Small intestine (tissue), 7 donors: Measurements from ENCODE around the gene CYB561. TPM values are rescaled to one million over a fixed set of nuclear protein-coding genes. Genes with fewer than 3 reads are reported as not detected.
"Not testable (repeated sequence)": the region's sequence is repeated elsewhere in the genome, so short reads cannot be mapped to it uniquely, and the experiment has no call there.

Experiments
- DNase-seq, 2 donors: peaks; one replicate each; pipeline versions ENCODE4 v3.0.0 to v3.0.0-alpha.2; 2013
- FAIRE-seq: peaks from 2 replicates; lab custom pipeline; 2012; peaks lifted over from hg19 to GRCh38; lab: Jason Lieb, UNC
- H3K27ac ChIP-seq, 3 donors: one replicate each; pipeline ENCODE4 v1.5.1; 2013; ENCODE audit warnings: low read length in 2 of 3, mild to moderate bottlenecking in 2 of 3, control low read depth in 1 of 3, inconsistent platforms in 1 of 3, low read depth in 1 of 3, moderate library complexity in 1 of 3
- H3K27me3 ChIP-seq, 3 donors: one replicate each; pipeline ENCODE4 v1.6.1; 2013; ENCODE audit warnings: low read length in 3 of 3, inconsistent platforms in 1 of 3; ENCODE audit not compliant: control insufficient read depth in 3 of 3, insufficient read depth in 3 of 3
- H3K36me3 ChIP-seq, 3 donors: one replicate each; pipeline ENCODE4 v1.6.1; 2013; ENCODE audit warnings: low read length in 3 of 3, inconsistent platforms in 1 of 3, low read depth in 1 of 3, mild to moderate bottlenecking in 1 of 3, moderate library complexity in 1 of 3; ENCODE audit not compliant: control insufficient read depth in 3 of 3, insufficient read depth in 2 of 3
- H3K4me1 ChIP-seq, 3 donors: one replicate each; pipeline ENCODE4 v1.6.1; 2013; ENCODE audit warnings: low read length in 2 of 3, inconsistent platforms in 1 of 3, low read depth in 1 of 3, mild to moderate bottlenecking in 1 of 3, moderate library complexity in 1 of 3; ENCODE audit not compliant: control insufficient read depth in 3 of 3, insufficient read depth in 2 of 3
- H3K4me3 ChIP-seq, 3 donors: one replicate each; pipeline ENCODE4 v1.5.1; 2013; ENCODE audit warnings: low read length in 3 of 3, control low read depth in 1 of 3, inconsistent platforms in 1 of 3, low read depth in 1 of 3, mild to moderate bottlenecking in 1 of 3, moderate library complexity in 1 of 3
- H3K9me3 ChIP-seq, 2 donors: one replicate each; pipeline ENCODE4 v1.6.1; 2013; ENCODE audit warnings: low read depth in 1 of 2, low read length in 1 of 2; ENCODE audit not compliant: control insufficient read depth in 2 of 2, insufficient read depth in 1 of 2
- WGBS, 3 donors: extraction: QIAGEN DNeasy Blood & Tissue Kit; methylation state at CpG; one replicate each; pipeline ENCODE4 v1.1.7; 2013; 5-methylcytosine and 5-hydroxymethylcytosine counted together
- polyA plus RNA-seq, 4 donors: library from polyadenylated mRNA; stranded (reverse) in 3 of 4; unstranded in 1 of 4; fragments of 200-250 nt in 3 of 4; fragments of 120-200 nt in 1 of 4; gene quantifications; one replicate each; pipeline versions ENCODE4 v1.2.1 to v1.2.3, GENCODE V29; 2013
- donor health status: healthy with polysubstance abuse.
- donor health status: control.
- donor health status: control.
- donor health status: Bipolar disorder and iron deficiency.
- donor health status: healthy.

Gene CYB561
- polyA plus RNA-seq, 4 donors, result 18.4 to 60.2 (median 34.3) TPM

DNA sequence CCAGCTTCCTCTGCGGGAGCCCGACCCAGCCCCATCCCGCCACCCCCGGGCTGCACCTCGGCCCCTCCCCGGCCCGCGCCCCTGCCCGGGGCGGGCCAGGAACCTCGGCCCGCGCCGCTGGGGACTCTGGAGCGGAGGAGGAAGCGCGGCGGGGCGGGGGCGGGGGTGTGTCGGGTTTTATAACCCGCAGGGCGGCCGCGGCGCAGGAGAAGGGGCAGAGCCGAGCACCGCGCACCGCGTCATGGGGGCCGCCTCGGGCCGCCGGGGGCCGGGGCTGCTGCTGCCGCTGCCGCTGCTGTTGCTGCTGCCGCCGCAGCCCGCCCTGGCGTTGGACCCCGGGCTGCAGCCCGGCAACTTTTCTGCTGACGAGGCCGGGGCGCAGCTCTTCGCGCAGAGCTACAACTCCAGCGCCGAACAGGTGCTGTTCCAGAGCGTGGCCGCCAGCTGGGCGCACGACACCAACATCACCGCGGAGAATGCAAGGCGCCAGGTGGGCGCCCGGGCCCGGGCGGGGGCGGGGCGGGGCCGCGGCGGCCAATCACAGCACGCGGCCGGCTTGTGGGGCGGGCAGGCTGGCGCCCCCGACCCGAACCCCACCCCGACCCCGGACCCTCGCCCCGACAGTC, 30.9 kb upstream of the CYB561 start, which contains the start of gene ACE:
Gene ACE (plus strand): TSS at position 208 of the 626 bp plus-strand sequence. CDS start 34 bp downstream, at position 242.
- FAIRE-seq, result no peak
- Histone ChIP-seq H3K9me3 (no peaks in the 10 kb centered on the region), H3K27ac (peak within 1 kb of the TSS; percentile 80 to 93 (median 89)), H3K4me1 (peaks cover 0 to 57% (median 2%) of the 10 kb centered on the region in 3 donors), H3K4me3 (peak within 1 kb of the TSS in 2 of 3 donors; percentile 58 to 59), H3K27me3 (peaks cover 0 to 12% (median 0%) of the 10 kb centered on the region in 3 donors), H3K36me3 (peaks cover 0 to 40% (median 6%) of the 10 kb centered on the region in 3 donors)
- WGBS, 3 donors, result 1% methylated on average over 41 to 78 of the region's 78 CpGs
- DNase-seq, result peak; percentile 88 to 96

DNA sequence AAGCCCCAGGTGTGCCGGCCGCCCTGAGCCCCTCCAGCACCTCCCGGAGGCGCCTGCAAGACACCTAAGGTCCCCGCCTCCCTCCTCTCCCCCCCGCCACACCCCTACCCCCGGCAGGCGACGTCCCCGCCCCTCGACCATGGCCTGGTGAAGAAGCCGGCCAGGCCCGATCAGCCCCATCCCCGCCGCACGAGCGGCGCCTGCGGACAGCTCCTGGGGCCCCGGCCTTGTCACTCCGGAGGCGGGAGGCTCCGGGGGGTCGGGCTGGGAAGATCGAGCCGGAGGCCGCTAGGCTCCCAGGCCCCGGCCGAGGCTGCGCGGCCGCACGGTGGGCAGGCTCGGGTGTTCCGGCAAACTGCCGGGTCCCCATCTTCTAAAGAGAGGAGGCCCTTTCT, 30.4 kb upstream of the CYB561 start:
- H3K4me1 ChIP-seq, result peaks cover 0 to 57% (median 2%) of the 10 kb centered on the region in 3 donors
- 0 to 3% (median 2%) methylated on average over 9 to 36 of the region's 36 CpGs for WGBS, 3 donors
- no peak for FAIRE-seq
- H3K9me3 ChIP-seq, result no peaks in the 10 kb centered on the region
- H3K27me3 ChIP-seq, result peaks cover 0 to 12% (median 0%) of the 10 kb centered on the region in 3 donors
- peak overlapping the region in 2 of 3 donors; percentile 44 to 58 for H3K4me3 ChIP-seq
- DNase-seq, result no peak
- peak overlapping the region in 2 of 3 donors; percentile 87 to 91 for H3K27ac ChIP-seq
- H3K36me3 ChIP-seq, result peaks cover 0 to 35% (median 6%) of the 10 kb centered on the region in 3 donors

DNA sequence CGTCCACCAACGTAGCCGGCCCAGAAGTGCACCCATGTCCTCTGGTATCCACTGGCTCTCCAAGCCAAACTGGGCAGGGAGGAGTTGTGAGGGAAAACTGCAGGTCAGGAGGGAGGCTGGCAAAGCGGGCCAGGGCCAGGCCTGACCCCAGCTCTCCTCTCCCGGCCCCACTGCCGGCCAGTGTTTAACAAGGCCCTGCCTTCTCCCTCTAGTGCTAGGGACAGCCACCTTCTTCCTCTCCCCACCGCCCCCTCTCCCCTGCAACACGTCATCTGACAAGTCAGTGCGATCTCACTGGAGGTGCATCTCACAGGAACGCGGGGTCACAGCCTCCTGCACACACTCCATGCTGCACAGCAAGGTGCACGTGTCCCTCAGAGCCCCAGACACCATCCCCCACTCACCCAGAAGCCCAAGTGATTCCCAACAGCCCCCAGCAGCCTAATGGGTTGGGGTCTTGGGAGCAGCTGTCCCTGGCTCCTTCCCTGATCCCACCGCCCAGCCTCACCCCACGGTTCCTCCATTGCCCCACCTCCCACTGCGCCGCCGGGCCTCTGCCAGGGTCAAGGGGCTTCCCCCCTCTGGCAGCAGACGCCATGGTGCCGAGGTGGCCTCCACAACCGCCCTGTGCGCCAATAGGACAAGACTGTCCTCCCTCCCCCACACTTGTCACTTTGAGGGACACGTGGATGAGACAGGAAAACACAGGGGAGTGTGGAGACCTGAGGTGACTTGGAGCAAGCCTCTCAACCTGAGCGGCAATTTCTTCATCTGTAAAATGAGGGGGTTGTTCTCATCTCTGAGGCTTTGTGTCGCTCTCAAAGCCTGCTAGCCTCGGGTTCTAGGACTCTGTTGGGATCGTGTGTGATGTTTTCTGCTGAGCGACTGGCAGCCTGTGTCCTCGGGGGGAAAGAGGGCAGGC, 29.6 kb upstream of the CYB561 start:
- peaks cover 0 to 28% (median 3%) of the 10 kb centered on the region in 3 donors for H3K36me3 ChIP-seq
- peak in 1 of 2 donors; percentile 63 for DNase-seq
- WGBS, 3 donors, result 58 to 70% (median 65%) methylated on average over 27 to 28 of the region's 28 CpGs
- peak overlapping the region in 2 of 3 donors; percentile 87 to 91 for H3K27ac ChIP-seq
- FAIRE-seq, result no peak
- H3K4me3 ChIP-seq, result peak overlapping the region in 2 of 3 donors; percentile 44 to 58
- H3K4me1 ChIP-seq, result peaks cover 0 to 55% (median 2%) of the 10 kb centered on the region in 3 donors
- H3K9me3 ChIP-seq, result no peaks in the 10 kb centered on the region
- peaks cover 0 to 12% (median 0%) of the 10 kb centered on the region in 3 donors for H3K27me3 ChIP-seq

DNA sequence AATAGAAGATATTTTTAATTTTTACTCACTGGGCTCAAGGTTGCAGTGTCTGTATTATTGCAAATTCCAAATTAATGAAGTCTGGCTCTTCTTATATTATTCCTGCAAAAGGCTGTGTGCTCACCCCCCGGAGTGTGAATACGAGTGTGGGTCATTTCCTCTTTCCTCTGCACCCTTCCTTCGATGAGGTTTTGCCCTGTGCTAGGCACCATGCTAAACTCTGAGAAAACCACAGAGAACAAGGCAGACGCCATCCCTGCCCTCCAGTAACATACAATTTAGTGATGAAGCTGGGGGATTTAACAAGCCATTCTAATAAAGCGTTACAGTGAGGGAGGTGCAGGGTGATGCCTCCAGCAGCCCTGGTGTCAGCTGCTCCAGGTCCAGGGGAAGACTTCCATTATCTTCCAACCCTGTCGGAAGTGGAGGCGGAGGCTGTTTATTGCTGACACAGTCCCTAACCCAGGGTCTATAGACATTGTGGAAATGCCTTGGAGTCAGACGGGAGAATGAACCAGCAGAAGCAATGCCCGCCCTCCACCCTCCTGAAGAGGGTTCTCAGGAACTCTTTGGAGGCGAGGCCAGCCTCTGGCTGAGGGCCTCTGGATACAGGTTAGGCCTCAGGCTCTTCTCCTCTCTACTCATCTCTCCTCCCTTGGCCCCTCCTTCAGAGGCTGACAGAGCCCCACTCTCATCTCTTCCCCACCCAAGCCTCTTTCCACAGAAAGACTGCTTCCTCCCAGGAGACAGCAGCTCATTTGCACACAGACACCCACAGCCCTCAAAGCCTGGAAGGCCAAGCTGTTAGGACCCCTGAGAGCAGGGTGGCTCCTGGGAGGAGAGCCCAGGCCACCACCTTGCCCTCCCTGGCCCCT, 28.7 kb upstream of the CYB561 start:
- peak overlapping the region in 2 of 3 donors; percentile 27 to 91 for H3K27ac ChIP-seq
- peaks cover 0 to 18% (median 0%) of the 10 kb centered on the region in 3 donors for H3K36me3 ChIP-seq

DNA sequence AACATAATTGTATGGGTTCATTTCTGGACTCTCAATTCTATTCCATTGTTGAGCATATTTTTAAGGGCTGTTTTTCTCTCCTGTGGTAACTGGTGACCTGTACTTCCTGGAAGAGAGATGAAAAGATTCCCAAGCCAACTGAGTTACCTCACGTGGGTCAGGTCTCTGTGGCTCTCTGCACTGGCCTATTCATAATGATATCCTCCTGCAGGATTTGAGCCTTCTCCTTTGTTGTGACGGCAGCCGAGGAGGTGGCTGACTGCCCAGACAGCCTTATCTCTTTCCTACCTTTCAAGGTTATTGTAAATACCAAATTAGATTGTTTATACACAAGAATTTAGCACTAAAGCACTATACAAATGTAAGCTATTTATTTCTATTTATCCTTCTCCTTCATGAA, 28.1 kb upstream of the CYB561 start:
- H3K4me3 ChIP-seq, result no peak overlapping the region
- H3K9me3 ChIP-seq, result no peaks in the 10 kb centered on the region
- H3K27ac ChIP-seq, result peak overlapping the region in 1 of 3 donors; percentile 62
- H3K27me3 ChIP-seq, result peaks cover 0 to 12% (median 0%) of the 10 kb centered on the region in 3 donors
- no peak for FAIRE-seq
- peaks cover 0 to 12% (median 0%) of the 10 kb centered on the region in 3 donors for H3K36me3 ChIP-seq
- H3K4me1 ChIP-seq, result peaks cover 0 to 42% (median 2%) of the 10 kb centered on the region in 3 donors
- DNase-seq, result peak; percentile 56 to 73
- WGBS, 3 donors, result 8 to 34% (median 26%) methylated on average over 3 of the region's 3 CpGs

More for the DNA sequence above, 28.7 kb upstream of the CYB561 start:
- 60 to 65% (median 63%) methylated on average over 10 of the region's 10 CpGs for WGBS, 3 donors
- no peaks in the 10 kb centered on the region for H3K9me3 ChIP-seq
- peaks cover 0 to 48% (median 2%) of the 10 kb centered on the region in 3 donors for H3K4me1 ChIP-seq
- peaks cover 0 to 12% (median 0%) of the 10 kb centered on the region in 3 donors for H3K27me3 ChIP-seq
- peak in 1 of 2 donors; percentile 21 for DNase-seq
- no peak for FAIRE-seq
- H3K4me3 ChIP-seq, result no peak overlapping the region

DNA sequence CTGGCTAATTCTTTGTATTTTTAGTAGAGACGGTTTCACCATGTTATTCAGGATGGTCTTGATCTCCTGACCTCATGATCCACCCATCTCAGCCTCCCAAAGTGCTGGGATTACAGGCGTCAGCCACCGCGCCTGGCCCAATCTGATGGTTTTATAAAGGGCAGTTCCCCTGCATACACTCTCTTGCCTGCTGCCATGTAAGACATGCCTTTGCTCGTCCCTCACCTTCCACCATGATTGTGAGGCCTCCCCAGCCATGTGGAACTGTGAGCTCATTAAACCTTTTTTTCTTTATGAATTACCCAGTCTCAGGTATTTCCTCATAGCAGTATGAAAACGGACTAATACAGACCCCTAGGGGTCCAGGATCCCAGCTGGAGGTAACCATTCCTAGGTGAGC, 22.0 kb upstream of the CYB561 start:
- WGBS, 3 donors, result 89 to 92% (median 89%) methylated on average over 6 of the region's 6 CpGs
- H3K4me1 ChIP-seq, DNase-seq, H3K4me3 ChIP-seq, H3K9me3 ChIP-seq, FAIRE-seq, H3K27me3 ChIP-seq, H3K27ac ChIP-seq, H3K36me3 ChIP-seq: not testable (repeated sequence)

DNA sequence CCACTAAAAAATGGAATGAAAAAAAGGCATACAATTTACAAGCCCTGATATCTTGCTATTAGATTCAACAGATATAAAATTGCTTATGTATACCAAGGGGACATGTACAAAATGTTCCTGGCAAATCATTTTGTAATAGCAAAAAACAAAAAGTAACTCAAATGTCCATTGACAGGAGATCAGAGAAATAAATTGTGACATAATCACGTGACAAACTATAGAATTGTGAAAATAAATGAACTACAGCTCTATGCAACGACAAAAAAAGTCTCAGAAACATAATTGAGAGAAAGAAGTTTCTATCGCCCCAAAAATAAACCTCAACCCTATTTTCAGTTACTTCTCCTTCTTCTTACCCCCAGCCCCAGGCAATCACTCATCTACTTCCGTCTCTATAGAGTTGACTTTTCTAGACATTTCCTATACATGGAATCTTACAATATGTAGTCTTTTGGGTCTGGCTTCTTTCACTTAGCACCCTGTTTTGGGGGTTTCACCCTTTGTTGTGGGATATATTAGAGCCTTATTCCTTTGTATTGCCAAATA, 18.7 kb upstream of the CYB561 start:
- Histone ChIP-seq H3K9me3 (no peaks in the 10 kb centered on the region), H3K27me3 (no peaks in the 10 kb centered on the region), H3K27ac (no peak overlapping the region), H3K4me1 (no peaks in the 10 kb centered on the region), H3K4me3 (no peak overlapping the region), H3K36me3 (no peaks in the 10 kb centered on the region)
- 78 to 94% (median 79%) methylated on average over 4 of the region's 4 CpGs for WGBS, 3 donors
- no peak for DNase-seq
- FAIRE-seq, result no peak
